Activated naive CD4-positive, alpha-beta T cell (primary cell): Measurements from ENCODE around the gene IGSF9.
"Not testable (repeated sequence)": the region's sequence is repeated elsewhere in the genome, so short reads cannot be mapped to it uniquely, and the experiment has no call there.

ENCODE experiments used
- DNase-seq, 4 experiments: peaks; one replicate each; lab custom pipeline; 2025; lab: John Stamatoyannopoulos, UW

IGSF9 gene

GRCh38 chr1:159919236-159919865 lies 26.1 kb downstream of the IGSF9 start:
- DNase-seq = no peak

GRCh38 chr1:159918352-159919200 lies 26.8 kb downstream of the IGSF9 start:
- DNase-seq = no peak

- no peak for DNase-seq
These were observed 27.7 kb downstream of the IGSF9 start for GRCh38 chr1:159917533-159918351.

DNA sequence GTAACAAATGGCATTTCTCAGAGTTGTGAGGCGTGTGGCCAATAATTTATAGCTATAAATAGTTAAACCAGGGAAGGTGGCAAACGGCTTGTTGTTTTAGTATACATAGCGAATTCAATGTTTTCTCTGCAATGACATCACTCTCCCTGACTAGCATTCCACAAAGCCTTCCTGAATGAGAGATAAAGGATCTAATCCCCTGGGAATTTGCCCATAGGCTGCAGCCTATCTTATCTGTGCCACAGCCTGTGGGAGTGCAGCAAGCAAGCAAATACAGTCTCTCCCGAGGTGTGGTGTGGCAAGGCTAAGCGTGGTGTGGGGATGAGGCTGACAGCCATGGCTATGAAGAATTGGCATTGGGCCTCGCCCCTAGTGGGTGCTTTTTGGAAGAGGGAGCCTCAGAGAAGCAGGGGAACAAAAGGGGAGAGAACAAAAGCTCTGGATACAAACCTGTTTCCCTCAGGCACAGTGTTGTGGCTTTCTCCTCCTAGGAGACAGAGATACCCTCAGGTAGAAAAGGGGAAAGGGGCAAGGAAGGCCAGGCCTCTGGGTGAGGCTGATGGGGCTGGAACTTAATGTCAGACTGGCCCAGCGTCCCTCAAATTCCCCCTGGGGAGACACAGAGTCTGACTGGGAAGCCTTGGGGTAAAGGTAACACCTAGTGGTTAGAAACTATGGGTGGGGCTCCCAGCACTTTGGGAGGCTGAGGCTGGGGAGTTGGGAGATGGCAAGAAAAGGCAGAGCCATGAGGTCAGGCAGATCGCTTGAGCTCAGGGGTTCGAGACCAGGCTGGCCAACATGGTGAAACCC lies 29.0 kb downstream of the IGSF9 start:
- no peak for DNase-seq

DNA sequence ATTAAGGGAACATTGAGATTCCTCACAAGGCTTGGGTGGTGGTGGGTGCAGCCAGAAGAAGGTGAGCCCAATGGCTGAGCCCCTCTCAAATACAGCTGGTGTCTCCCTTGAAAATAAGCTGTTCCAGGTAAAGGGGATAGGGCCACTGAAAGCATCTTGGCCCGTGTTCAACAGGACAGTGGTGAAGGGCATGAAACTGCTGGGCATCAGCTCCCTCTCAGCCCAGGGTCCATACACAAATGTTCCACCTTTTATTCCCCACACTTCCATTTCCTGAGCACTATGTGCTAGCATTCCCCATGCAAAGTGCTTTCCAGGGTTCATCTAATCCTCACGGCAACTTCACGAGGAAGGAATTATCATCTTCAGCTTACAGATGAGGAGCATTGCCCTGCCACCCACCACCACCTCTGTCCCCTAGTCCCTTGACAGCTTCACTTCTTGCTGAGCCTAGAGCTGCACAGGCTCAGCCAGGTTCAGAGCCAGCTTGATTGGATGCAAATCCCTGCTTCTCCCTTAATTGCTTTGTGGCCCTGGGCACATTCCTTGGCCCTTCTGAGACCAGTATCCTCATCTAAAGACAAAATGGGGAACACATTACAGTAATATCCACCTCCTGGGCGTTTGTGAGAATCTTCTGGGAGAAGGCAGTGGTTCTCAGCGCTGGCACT lies 29.7 kb downstream of the IGSF9 start:
- no peak for DNase-seq

GRCh38 chr1:159914252-159915018 lies 31.0 kb downstream of the IGSF9 start:
- DNase-seq = no peak

DNA sequence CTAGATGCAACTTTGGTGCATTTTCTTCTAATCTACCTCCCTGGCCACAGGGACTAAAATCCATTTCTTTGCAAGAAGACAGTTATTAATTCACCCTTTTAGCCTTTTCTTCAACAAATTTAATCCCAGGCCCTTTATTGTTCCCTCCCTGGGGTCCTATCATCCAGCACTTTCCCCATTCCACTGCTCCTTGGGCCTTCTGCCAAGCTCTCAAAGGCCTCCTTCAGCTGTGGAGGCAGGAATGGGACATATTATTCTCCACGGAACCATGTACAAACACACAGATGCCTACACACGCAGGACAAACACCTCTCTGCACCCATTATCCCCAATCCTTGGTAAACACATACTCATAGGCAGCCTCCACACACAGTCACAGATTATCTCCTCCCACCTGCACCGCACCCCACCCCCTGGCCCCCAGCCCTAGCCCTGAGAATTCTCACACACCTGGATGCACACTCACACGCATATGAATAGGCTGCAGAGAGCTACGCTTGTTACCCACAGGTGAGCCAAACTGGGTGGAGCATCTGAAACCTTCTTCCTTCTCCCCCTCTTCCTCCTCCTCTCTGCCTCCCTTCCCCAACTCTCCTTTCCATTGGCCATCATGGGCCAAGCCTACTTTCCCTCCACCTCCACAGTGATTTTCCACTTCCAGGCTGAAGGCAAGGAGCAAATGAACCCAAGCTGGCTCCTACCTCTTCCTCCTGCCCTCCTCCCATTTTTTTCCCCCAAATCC lies 31.8 kb downstream of the IGSF9 start:
- no peak for DNase-seq

- DNase-seq = no peak
These were observed 33.9 kb downstream of the IGSF9 start for GRCh38 chr1:159911326-159912070.

GRCh38 chr1:159908031-159908940 lies 37.1 kb downstream of the IGSF9 start:
- DNase-seq = no peak

- no peak for DNase-seq
These were observed 38.5 kb downstream of the IGSF9 start for GRCh38 chr1:159906960-159907359.

DNA sequence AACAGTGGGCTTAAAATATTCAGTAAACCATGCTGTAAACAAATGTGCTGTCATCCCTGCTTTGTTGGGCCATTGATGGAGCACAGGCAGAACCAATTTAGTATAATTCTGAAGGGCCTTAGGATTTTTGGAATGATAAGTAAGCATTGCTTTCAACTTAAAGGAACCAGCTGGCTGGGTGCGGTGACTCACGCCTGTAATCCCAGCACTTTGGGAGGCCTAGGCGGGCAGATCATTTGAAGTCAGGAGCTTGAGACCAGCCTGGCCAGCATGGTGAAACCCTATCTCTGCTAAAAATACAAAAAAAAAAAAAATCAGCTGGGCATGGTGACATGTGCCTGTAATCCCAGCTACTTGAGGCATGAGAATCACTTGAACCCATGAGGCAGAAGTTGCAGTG lies 41.4 kb downstream of the IGSF9 start:
- DNase-seq = not testable (repeated sequence)

DNA sequence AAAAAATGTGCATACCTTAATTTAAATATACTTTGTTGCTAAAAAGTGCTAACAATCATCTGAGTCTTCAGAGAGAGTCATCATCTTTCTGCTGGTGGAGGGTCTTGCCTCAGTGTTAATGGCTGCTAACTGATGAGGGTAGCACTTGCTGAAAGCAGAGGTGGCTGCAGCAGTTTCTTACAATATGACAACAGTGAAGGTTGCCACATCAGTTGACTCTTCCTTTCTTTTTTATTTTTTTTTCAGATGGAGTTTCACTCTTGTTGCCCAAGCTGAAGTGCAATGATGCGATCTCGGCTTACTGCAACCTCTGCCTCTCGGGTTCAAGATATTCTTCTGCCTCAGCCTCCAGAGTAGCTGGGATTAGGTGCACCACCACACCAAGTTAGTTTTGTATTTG lies 42.9 kb downstream of the IGSF9 start:
- no peak for DNase-seq

DNA sequence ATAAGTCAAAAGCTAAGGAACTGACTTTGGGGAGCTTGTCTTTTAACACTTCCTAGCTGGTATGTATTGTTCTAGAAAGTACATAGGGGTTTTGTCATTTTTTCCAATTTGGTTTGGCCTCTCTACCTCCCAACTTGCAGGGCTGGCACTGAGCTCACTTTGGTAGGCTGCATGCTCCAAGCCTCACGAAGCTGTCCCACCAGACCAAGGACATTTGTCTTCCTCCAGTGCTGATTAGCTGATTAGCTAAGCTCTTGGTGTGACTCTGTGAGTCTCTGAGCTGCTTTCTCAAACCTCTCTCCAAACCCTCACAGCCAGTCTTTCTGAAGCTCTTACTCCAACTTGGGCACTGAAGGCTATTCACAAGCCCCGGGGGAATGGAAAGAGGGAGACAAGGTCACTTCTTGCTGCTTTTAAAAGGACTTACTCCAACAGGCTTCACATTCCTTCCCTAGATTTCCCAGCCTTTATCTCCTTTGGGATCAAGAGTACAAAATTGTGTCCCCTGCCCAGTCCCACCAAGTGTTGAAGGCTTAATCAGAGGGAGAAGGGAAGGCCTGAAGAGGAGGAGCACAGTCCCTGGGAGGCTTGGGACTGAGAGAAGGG lies 44.6 kb downstream of the IGSF9 start:
- DNase-seq = no peak

DNA sequence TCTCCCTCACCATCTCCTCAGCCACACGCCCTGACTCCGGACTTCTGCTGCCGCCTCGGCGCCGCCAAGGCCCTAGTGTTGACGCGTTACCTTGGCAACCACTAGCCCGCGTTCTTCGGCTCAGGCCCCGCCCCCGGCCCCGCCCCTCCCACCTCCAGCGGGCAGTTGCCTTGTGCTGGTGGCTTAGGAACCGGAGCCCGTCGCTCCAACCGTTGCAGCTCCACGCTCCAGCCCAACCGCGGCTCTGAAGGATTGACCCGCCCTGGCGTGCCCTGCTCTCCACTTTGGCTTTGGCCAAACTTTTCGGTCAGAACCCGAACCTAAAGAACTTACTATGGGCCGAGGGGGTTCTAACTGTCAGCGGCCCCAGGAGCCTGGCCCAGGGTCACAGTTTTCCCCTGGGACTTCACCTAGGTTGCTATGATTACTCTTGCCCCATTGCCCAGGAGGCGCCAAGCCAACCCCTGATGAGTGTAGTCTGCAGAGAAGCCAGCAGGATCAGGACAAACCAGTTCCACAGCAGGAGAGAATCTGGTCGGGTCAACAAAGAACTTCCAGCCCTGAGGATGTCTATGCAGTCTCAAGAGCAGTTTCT lies 45.2 kb downstream of the IGSF9 start, which contains the start of gene CFAP45:
Gene CFAP45 (minus strand): TSS at position 80 of the 595 bp plus-strand sequence. CDS start 67 bp downstream, at position 13.
- no peak for DNase-seq

- DNase-seq = not testable (repeated sequence)
These were observed 45.8 kb downstream of the IGSF9 start for GRCh38 chr1:159899634-159900033.

DNA sequence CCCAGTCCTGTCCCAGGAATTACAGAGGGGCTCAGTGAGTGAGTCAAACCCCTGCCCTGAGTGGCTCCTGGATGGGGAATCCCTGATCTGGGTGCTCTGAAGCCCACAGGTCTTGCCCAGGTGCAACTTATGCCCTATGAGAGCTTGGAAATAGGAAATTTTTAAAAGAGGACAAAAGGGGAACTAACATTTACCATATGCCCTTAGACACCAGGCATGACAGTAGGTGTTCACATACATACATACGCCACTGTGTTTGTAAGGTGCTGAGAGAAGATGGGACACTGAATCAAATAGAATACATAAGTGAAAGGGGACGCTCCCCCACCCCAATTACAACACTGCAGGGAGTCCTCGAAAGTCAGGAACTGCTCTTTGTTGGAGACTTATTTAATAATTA lies 46.9 kb downstream of the IGSF9 start:
- DNase-seq = no peak

GRCh38 chr1:159897962-159898361 lies 47.5 kb downstream of the IGSF9 start:
- DNase-seq = no peak
